ENCODE data around the gene MAK.

DNA sequence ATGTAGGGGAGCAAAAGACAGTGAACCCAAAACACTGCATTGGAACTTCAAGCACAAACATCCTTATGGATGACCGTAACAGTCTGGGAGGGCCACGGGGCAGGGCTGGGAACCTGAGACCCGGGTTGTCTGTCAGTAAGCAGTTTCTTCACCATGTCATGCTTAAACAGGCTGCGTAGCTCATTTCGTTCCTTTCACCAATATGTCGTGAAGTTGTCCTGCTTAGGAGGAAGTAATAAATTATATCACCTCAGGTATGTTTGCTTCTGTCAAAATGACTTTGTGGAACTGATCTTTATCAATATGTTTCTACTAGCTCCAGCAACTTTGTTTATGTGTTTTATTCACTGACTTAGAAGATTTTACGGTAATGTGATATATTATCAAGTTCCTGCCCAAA is 12.4 kb upstream of the MAK start:
- TF ChIP-seq, protein P1, sequence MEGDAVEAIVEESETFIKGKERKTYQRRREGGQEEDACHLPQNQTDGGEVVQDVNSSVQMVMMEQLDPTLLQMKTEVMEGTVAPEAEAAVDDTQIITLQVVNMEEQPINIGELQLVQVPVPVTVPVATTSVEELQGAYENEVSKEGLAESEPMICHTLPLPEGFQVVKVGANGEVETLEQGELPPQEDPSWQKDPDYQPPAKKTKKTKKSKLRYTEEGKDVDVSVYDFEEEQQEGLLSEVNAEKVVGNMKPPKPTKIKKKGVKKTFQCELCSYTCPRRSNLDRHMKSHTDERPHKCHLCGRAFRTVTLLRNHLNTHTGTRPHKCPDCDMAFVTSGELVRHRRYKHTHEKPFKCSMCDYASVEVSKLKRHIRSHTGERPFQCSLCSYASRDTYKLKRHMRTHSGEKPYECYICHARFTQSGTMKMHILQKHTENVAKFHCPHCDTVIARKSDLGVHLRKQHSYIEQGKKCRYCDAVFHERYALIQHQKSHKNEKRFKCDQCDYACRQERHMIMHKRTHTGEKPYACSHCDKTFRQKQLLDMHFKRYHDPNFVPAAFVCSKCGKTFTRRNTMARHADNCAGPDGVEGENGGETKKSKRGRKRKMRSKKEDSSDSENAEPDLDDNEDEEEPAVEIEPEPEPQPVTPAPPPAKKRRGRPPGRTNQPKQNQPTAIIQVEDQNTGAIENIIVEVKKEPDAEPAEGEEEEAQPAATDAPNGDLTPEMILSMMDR (IDR thresholded peaks at IDR 0.05), result no peak
- no peak for TF ChIP-seq EZH2 (IDR thresholded peaks at IDR 0.05; ENCODE audit: borderline replicate concordance, insufficient read depth, low read depth, low read length, poor library complexity, severe bottlenecking)
